GM10266 (cell line): Measurements from ENCODE around the gene RAD1.
A peak's percentile ranks its signal among the peaks of the same experiment; 100 is the strongest.
"Not testable (repeated sequence)": the region's sequence is repeated elsewhere in the genome, so short reads cannot be mapped to it uniquely, and the experiment has no call there.

Experiments
- DNase-seq: peaks from one replicate; pipeline ENCODE4 v3.0.0; 2012; ENCODE audit errors: extremely low spot score
- TF ChIP-seq, protein P1 (sequence below): IDR thresholded peaks from 2 replicates; pipeline ENCODE4 v1.5.1; 2012; ENCODE audit warnings: mild to moderate bottlenecking, low read depth; ENCODE audit not compliant: control insufficient read depth, insufficient read depth; ENCODE audit errors: missing control alignments

The RAD1 gene

DNA sequence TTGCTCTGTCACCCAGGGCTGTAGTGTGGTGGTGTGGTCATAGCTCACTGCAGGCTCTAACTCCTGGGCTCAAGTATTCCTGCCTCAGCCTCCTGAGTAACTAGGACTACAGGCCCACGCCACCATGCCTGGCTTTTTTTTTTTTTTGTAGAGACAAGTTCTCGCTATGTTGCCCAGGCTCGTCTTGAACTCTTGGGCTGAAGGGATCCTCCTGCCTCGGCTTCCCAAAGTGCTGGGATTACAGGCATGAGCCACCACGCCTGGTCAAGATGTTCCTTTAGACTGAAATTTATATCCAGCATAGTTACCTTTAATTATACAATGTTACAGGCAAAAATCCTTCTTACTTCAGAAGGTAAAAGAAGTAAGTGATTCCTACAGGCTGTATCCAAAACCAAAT, 12.5 kb upstream of the RAD1 start:
- TF ChIP-seq, protein P1, sequence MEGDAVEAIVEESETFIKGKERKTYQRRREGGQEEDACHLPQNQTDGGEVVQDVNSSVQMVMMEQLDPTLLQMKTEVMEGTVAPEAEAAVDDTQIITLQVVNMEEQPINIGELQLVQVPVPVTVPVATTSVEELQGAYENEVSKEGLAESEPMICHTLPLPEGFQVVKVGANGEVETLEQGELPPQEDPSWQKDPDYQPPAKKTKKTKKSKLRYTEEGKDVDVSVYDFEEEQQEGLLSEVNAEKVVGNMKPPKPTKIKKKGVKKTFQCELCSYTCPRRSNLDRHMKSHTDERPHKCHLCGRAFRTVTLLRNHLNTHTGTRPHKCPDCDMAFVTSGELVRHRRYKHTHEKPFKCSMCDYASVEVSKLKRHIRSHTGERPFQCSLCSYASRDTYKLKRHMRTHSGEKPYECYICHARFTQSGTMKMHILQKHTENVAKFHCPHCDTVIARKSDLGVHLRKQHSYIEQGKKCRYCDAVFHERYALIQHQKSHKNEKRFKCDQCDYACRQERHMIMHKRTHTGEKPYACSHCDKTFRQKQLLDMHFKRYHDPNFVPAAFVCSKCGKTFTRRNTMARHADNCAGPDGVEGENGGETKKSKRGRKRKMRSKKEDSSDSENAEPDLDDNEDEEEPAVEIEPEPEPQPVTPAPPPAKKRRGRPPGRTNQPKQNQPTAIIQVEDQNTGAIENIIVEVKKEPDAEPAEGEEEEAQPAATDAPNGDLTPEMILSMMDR: no peak
- no peak for DNase-seq

- no peak for DNase-seq
- TF ChIP-seq, protein P1: no peak
Observed at GRCh38 chr5:34926318-34926888, 11.1 kb upstream of the RAD1 start.

DNA sequence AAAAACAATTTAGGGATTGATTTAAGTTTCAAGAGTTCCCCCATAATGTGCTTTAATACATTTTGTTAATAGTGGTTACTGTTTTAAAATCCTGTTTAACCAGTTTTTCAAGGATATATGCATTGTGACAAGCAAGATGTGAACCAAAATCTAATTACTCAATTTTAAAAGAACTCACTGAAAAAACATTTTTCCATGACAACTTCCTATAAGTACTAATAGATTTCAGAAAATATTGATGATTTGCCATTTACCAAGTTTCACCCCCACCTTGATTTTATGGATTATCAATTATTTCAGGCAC, 9.1 kb upstream of the RAD1 start:
- TF ChIP-seq, protein P1: no peak
- no peak for DNase-seq

DNA sequence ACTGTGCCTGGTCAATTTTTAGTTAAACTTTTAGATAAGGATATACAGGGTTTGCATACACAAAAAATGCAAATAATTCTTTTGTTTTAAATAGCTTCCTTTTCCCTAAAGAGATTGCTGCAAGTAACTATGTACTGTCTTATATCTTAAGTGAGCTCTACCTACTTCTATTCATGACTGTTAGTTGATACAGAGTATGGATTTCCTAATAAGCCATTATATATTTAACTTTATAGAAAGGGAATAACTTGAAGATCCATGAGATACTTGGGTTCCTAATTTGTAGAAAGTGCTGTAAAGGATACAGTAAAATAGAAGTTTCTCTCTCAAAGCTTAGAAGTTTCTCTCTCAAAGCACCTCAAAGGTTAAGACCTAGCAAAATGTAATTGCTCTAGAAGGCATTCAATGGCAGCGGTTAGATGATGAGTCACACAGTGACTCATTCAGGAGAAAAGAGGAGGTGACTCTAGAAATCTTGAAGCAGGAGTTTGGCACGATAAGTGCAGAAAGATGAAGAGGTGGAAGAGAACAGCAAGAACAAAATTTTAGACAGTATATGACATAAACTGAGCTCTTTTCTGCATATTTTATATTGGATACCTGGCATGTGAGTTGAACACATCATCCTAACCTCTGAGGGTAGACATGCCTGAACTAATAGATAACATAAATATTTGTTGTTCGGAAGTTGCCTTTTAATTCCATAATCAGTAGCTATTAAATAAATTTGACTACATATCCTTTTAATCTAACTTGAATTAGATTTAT, 8.6 kb upstream of the RAD1 start:
- TF ChIP-seq, protein P1: no peak

GRCh38 chr5:34923256-34923655, 8.0 kb upstream of the RAD1 start:
- not testable (repeated sequence) for DNase-seq

More for the DNA sequence above, 8.6 kb upstream of the RAD1 start:
- peak; percentile 23 for DNase-seq

DNA sequence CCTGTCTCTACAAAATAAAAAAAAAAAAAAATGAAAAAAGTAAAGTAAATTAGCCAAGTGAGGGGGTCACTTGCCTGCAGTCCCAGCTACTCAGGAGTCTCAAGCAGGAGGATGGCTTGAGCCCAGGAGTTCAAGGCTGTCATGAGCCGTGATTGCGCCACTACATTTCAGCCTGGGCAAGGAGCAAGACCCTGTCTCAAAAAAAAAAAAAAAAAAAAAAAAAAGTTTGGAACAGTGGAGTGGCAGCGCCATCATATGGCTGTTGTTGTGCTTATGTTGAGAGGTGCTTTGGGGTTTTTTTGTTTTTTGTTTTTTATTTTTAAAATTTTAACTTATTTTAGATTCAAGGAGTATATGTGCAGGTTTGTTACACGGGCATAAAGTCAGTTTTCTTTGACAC, 3.8 kb upstream of the RAD1 start:
- TF ChIP-seq, protein P1: no peak
- no peak for DNase-seq

- TF ChIP-seq, protein P1: no peak
- DNase-seq: no peak
Observed at GRCh38 chr5:34918025-34918424, 2.7 kb upstream of the RAD1 start.
